HG02678 (cell line): Measurements from ENCODE around the gene ANKRD45.
"Not testable (repeated sequence)": the region's sequence is repeated elsewhere in the genome, so short reads cannot be mapped to it uniquely, and the experiment has no call there.

Experiments used
- ATAC-seq: cut with Tn5 transposase; IDR thresholded peaks from one replicate; pipeline ENCODE4 v1.9.1; 2021; ENCODE audit warnings: mild to moderate bottlenecking, moderate library complexity; ENCODE audit not compliant: unreplicated experiment

ANKRD45 gene

GRCh38 chr1:173646656-173647055 is 23.0 kb downstream of the ANKRD45 start:
- ATAC-seq = no peak

GRCh38 chr1:173642450-173643139 is 27.1 kb downstream of the ANKRD45 start:
- not testable (repeated sequence) for ATAC-seq

- ATAC-seq = no peak
Measured at GRCh38 chr1:173639102-173639501, 30.5 kb downstream of the ANKRD45 start.

GRCh38 chr1:173638043-173639021 is 31.3 kb downstream of the ANKRD45 start:
- no peak for ATAC-seq

- ATAC-seq = not testable (repeated sequence)
Measured at GRCh38 chr1:173637236-173638042, 32.2 kb downstream of the ANKRD45 start.

GRCh38 chr1:173635116-173635515 is 34.5 kb downstream of the ANKRD45 start, which contains the start of gene TEX50:
Gene TEX50, plus strand, starts transcription at chr1:173635338. Its CDS starts 184 bp downstream, at chr1:173635522.
- no peak for ATAC-seq

GRCh38 chr1:173628888-173629287 is 40.8 kb downstream of the ANKRD45 start:
- ATAC-seq = no peak

GRCh38 chr1:173627269-173627668 is 42.4 kb downstream of the ANKRD45 start:
- ATAC-seq = no peak

- ATAC-seq = no peak
Measured at GRCh38 chr1:173616859-173617258, 52.8 kb downstream of the ANKRD45 start.

- ATAC-seq = not testable (repeated sequence)
Measured at GRCh38 chr1:173613086-173613485, 56.6 kb downstream of the ANKRD45 start.

GRCh38 chr1:173608503-173609216 is 61.0 kb downstream of the ANKRD45 start:
- ATAC-seq = no peak

GRCh38 chr1:173603056-173603591 is 66.5 kb downstream of the ANKRD45 start, which contains the start of gene SLC9C2:
Gene SLC9C2, minus strand, starts transcription at chr1:173603072. Its CDS starts 1,296 bp downstream, at chr1:173601776.
- ATAC-seq = no peak

GRCh38 chr1:173601588-173601987 is 68.1 kb downstream of the ANKRD45 start:
- no peak for ATAC-seq

GRCh38 chr1:173596097-173596825 is 73.4 kb downstream of the ANKRD45 start:
- no peak for ATAC-seq

- ATAC-seq = not testable (repeated sequence)
Measured at GRCh38 chr1:173591138-173591537, 78.5 kb downstream of the ANKRD45 start.

GRCh38 chr1:173590557-173590956 is 79.1 kb downstream of the ANKRD45 start:
- ATAC-seq = no peak

GRCh38 chr1:173581383-173582079 is 88.1 kb downstream of the ANKRD45 start:
- no peak for ATAC-seq

- no peak for ATAC-seq
Measured at GRCh38 chr1:173580658-173581057, 89.0 kb downstream of the ANKRD45 start.

GRCh38 chr1:173580071-173580470 is 89.6 kb downstream of the ANKRD45 start:
- no peak for ATAC-seq
